Measurements from ENCODE around the gene RPL18. TPM values are rescaled to one million over a fixed set of nuclear protein-coding genes. Genes with fewer than 3 reads are reported as not detected.

RPL18 gene
- total and polyA plus RNA-seq, 2 experiments from 2014 or later = 1,898 to 2,011 TPM

GRCh38 chr19:48627201-48627864 is 8.4 kb upstream of the RPL18 start:
- H3K36me3 ChIP-seq (ENCODE audit: insufficient read depth) = no peaks in the 10 kb centered on the region
- H4K20me1 ChIP-seq (replicated peaks; ENCODE audit: insufficient read depth) = peaks cover 13% of the 10 kb centered on the region
- H3K4me3 ChIP-seq = no peak overlapping the region
- Mint-ChIP-seq H3K27me3 (ENCODE audit: insufficient read depth, low read depth, poor library complexity) (peaks cover 33% of the 10 kb centered on the region), H3K4me1 (peaks cover 32% of the 10 kb centered on the region), H3K9me3 (no peaks in the 10 kb centered on the region; the same call in 1 of the 3 replicates), H3K4me3 (peak overlapping the region; percentile 17; the same call in 1 of the 3 replicates), H3K27ac (no peak overlapping the region), H3K36me3 (ENCODE audit: low read depth) (peaks cover 8% of the 10 kb centered on the region; the same call in 2 of the 3 replicates)
- H3K4me1 ChIP-seq (ENCODE audit: insufficient read depth) = peaks cover 25% of the 10 kb centered on the region
- DNase-seq (ENCODE audit: low spot score) (no peak), ATAC-seq (no peak)
- H3K9me2 ChIP-seq (ENCODE audit: insufficient read depth) = no peaks in the 10 kb centered on the region
- peaks cover 27% of the 10 kb centered on the region; the same call in 1 of the 2 replicates for H3F3A ChIP-seq (replicated peaks; ENCODE audit: low read depth)
- peaks cover 11% of the 10 kb centered on the region for H3K79me2 ChIP-seq (replicated peaks; ENCODE audit: insufficient read depth)
- H3K4me2 ChIP-seq = no peak overlapping the region
- TF ChIP-seq CREB1 (CRISPR knock-in tag; IDR thresholded peaks at IDR 0.05; ENCODE audit: low read depth) = no peak
- TF ChIP-seq POLR2AphosphoS5 (IDR thresholded peaks at IDR 0.05; ENCODE audit: low read depth) = 0 out of 2 replicates have a peak, but pooled peaks have one; percentile 7
- TF ChIP-seq JUNB (IDR thresholded peaks at IDR 0.05; ENCODE audit: unreplicated experiment) = no peak
- TF ChIP-seq CTCF (conservative IDR thresholded peaks at IDR 0.05; ENCODE audit: low read depth in 2 of 2) = no peak
- no peak for TF ChIP-seq EZH2 (IDR thresholded peaks at IDR 0.05; ENCODE audit: low read depth, unreplicated experiment)
- H3K27me3 ChIP-seq (ENCODE audit: insufficient read depth) = no peaks in the 10 kb centered on the region
- no peak overlapping the region for H2AFZ ChIP-seq
- H3K27ac ChIP-seq (ENCODE audit: low read depth) = no peak overlapping the region

- TF ChIP-seq ZNF114 (CRISPR knock-in tag; IDR thresholded peaks at IDR 0.05) (no peak), CTCF (conservative IDR thresholded peaks at IDR 0.05; ENCODE audit: low read depth in 2 of 2) (0 out of 4 replicates have a peak, but pooled peaks of 1 of the 2 experiments have one; percentile 10)
- Histone ChIP-seq H3F3A (replicated peaks; ENCODE audit: low read depth) (peaks cover 17% of the 10 kb centered on the region; the same call in 1 of the 2 replicates), H3K27me3 (ENCODE audit: insufficient read depth) (no peaks in the 10 kb centered on the region), H3K9me2 (ENCODE audit: insufficient read depth) (no peaks in the 10 kb centered on the region), H3K4me3 (no peak overlapping the region), H3K4me2 (peak overlapping the region; percentile 94; the same call in 1 of the 2 replicates), H3K36me3 (ENCODE audit: insufficient read depth) (no peaks in the 10 kb centered on the region), H3K27ac (ENCODE audit: low read depth) (no peak overlapping the region; the same call in 1 of the 2 replicates), H3K4me1 (ENCODE audit: insufficient read depth) (peaks cover 16% of the 10 kb centered on the region), H4K20me1 (replicated peaks; ENCODE audit: insufficient read depth) (peaks cover 13% of the 10 kb centered on the region), H2AFZ (no peak overlapping the region), H3K79me2 (replicated peaks; ENCODE audit: insufficient read depth) (peaks cover 11% of the 10 kb centered on the region)
- H3K9me3 Mint-ChIP-seq = no peaks in the 10 kb centered on the region; the same call in 1 of the 3 replicates
- H3K4me1 Mint-ChIP-seq = peaks cover 29% of the 10 kb centered on the region
- H3K27me3 Mint-ChIP-seq (ENCODE audit: insufficient read depth, low read depth, poor library complexity) = peaks cover 29% of the 10 kb centered on the region
- peaks cover 11% of the 10 kb centered on the region; the same call in 2 of the 3 replicates for H3K36me3 Mint-ChIP-seq (ENCODE audit: low read depth)
- H3K4me3 Mint-ChIP-seq = peak overlapping the region; percentile 72; the same call in 1 of the 3 replicates
- ATAC-seq (no peak), DNase-seq (ENCODE audit: low spot score) (no peak)
- H3K27ac Mint-ChIP-seq = no peak overlapping the region
Measured at GRCh38 chr19:48625891-48626327, 6.9 kb upstream of the RPL18 start.
